Raji (cell line): Measurements from ENCODE around the gene HNRNPL.

Experiments used
- POLR2A ChIP-seq: IDR thresholded peaks from 2 replicates; pipeline ENCODE4 v1.6.1; 2011; ENCODE audit warnings: low read depth, low read length, control low read depth; ENCODE audit not compliant: insufficient read depth

Gene HNRNPL

DNA sequence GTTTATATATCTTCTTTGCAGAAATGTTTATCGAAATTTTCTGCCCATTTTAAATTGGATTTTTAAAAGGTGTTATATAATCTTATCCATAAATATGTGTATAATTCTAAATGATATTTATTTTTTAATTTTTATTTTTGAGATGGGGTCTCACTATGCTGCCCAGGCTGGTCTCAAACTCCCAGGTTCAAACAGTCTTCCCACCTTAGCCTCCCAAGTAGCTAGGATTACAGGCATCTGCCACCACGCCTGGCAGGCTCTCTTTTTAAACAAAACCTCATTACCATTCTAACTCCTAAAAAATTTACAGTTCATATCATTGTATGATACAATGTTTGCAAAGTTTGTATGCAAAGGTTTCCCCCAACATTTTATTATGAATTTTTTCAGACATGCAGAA, 53.6 kb downstream of the HNRNPL start:
- no peak for TF ChIP-seq POLR2A

DNA sequence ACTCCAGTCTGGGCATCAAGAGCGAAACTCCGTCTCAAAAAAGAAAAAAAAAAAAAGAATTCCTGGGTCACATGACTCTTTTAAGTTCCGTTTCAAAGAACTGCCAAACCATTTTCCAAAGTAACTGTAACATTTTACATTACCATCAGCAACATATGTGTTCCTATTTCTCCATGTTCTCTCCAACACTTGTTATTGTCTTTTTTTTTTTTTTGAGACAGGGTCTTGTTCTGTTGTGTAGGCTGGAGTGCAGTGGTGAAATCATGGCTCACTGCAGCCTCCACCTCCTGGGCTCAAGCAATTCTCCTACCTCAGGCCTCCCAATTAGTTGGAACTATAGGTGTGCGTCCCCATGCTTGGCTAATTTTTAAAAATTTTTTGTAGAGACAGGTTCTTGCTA, 54.2 kb downstream of the HNRNPL start:
- no peak for TF ChIP-seq POLR2A

DNA sequence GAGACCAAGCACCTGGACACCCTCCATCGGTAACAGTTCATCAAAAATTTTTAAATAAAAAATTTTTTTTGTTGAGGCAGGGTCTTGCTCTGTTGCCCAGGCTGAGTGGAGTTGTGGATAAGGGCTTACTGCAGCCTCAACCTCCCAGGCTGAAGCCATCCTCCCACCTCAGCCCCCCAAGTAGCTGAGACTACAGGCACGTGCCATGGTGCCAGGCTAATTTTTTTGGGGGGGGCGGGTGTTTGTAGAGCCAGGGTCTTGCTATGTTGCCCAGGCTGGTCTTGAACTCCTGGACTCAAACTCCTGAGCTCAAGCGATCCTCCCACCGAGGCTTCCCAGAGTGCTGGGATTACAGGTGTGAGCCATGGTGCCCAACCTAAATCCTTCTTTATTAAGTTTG, 56.1 kb downstream of the HNRNPL start:
- no peak for TF ChIP-seq POLR2A

DNA sequence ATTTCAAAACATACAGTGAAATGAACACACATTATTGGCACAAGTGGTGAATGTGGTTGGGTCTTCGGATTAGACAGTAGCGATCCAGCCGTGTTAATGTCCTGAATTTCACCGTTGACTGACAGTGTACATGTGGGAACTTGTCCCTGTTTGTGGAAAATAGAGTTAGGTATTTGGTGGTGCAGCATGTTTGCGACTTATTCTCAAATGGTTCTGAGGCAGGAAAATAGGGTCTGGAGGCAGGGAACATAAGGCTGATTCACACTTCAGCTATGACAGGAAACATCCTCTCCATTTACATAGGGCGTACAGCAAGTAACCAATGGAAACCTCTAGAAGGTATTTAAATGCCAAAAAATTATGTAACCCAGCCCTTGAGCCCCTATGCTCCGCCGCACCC, 56.6 kb downstream of the HNRNPL start:
- TF ChIP-seq POLR2A, result no peak

DNA sequence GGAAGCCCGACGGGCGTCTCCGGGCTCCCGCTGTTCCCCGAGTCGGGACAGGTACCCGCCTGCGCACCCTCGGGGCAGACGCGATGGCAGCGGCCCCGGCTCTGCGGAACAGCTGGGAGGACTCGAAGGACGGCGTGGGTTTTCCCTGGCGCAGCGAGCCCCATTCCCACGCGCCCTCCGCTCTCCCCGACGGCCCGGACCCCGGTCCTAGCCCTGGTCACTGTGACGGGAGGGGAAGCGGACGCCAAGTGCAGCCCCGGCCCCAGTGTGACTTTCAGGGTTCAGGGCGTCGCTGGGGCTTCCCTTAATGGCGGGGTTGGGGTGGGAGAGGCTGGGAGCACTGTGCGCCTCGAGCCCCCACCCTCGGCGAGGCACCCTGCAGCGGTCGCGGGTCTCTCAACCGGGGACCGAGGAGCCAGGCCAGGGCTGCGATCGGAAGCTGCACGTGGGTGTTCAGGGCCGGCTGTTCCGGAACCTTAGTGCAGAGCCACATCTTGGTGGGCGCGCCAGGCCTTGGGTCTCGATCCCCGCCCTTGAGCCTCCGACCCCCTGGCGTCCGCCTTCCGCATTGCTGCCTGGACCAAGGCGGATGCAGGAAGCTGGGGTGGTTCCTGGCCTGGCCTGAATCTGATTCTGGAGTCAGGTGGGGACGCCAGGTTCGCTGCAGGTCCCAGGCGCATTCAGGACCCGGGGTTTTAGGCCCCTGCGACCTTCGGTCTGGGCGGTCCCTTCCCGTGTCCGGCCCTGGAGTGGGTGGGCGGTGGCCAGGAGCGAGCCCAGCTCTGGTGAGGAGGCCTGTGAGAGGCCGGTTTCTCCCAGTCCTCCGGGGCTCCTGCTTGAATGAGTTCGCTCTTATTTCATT, 57.3 kb downstream of the HNRNPL start:
- no peak for TF ChIP-seq POLR2A

DNA sequence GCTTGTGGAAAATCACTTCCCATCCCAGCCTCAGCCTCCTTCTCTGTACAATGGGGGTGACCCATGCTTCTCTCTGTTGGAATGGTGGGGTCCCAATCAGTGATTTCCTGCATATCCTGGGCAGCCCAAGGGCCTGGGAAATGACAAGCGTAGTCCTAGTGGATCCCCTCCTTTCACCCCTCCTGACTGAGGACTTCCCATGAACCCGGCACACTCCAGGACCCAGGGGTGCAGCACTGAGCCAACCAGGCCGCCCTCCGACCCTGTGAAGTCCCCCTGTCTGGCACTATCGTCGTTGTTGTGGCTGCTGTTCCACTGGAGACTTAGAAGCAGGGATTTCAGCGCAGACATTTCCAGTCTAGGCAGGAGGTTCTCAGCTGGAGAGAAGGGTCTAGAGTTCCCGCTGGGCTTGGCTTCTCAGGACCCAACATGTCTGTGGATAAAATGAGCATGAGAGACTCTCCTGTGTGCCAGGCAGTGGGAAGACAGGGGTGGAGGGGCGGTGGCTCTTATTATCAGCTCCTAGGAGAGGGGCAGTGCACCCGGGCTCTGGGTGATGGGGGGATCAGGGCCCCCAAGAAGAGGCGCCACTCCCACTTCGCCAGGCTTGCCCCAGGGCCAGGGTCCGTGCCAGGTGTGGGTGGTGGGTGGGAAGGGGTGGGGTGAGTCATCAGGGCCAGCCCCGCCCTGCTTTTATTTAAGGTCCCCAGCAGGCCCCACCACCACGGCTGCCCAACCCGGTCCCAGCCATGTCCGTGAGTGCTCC, 61.1 kb downstream of the HNRNPL start, which contains the start of gene LGALS7B:
Gene LGALS7B (plus strand): TSS at position 723 of the 766 bp plus-strand sequence. CDS start 27 bp downstream, at position 750.
- no peak for TF ChIP-seq POLR2A

DNA sequence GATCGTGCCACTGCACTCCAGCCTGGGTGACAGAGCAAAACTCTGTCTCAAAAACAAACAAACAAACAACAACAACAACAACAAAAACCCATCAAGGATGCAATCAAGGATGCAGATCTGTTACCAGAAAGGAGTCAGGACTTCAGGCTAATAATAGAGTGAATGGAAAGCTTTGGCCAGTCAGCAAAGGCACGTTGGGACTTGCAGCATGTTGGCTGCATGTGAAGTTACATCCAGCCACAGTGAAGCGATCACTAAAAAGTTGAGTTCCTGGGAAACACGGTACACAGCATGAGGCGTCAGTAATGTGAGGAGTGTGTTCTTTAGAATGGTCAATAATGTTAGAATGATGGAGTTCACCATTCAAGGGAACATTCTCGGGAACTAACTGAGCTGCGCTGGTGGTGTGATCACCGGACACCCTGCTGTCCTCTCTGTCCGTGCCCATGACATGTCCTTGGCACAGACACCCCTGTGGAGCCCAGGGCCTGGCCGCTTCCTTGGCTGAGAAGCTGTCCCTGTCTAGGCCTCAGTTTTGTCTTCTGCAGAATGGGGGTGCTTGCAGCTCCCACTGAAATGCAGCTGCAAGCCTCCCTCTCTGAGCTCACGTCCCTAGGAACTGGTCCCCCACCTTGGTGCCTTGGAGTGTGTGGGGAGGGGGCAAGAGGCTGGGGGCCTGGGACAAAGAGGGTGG, 63.1 kb downstream of the HNRNPL start:
- no peak for TF ChIP-seq POLR2A
